Thoracic aorta (tissue), 2 donors: ENCODE results near the gene SLN. TPM values are rescaled to one million over a fixed set of nuclear protein-coding genes. Genes with fewer than 3 reads are reported as not detected.
A peak's percentile ranks its signal among the peaks of the same experiment; 100 is the strongest.

Source experiments
- ATAC-seq: fragments of 150-250 bp; one replicate; pipeline ENCODE4 v1.8.0; 2017; ENCODE audit warnings: low read depth; ENCODE audit not compliant: insufficient number of reproducible peaks, low FRiP score
- DNase-seq: peaks from one replicate; pipeline ENCODE4 v3.0.0-alpha.2; 2020; ENCODE audit warnings: low spot score
- H3K27ac ChIP-seq, 2 donors: fragments of 200-600 bp; sonication (generic); 1 replicate in 1 of 2; 2 replicates in 1 of 2; pipeline ENCODE4 v1.5.1; 2016; ENCODE audit warnings: mild to moderate bottlenecking in 2 of 2, moderate library complexity in 2 of 2
- H3K27me3 ChIP-seq: fragments of 200-600 bp; sonication (generic); replicated peaks from 2 replicates; pipeline ENCODE4 v1.6.0; 2016; ENCODE audit warnings: mild to moderate bottlenecking; ENCODE audit not compliant: insufficient read depth
- H3K36me3 ChIP-seq: fragments of 200-600 bp; sonication (generic); one replicate; pipeline ENCODE4 v1.5.1; 2016
- H3K4me1 ChIP-seq, 2 donors: fragments of 200-600 bp; sonication (generic); 1 replicate in 1 of 2; 2 replicates in 1 of 2; pipeline versions ENCODE4 v1.5.1 to v1.6.0; 2016; ENCODE audit warnings: low read depth in 2 of 2, mild to moderate bottlenecking in 1 of 2; ENCODE audit not compliant: control insufficient read depth in 1 of 2
- H3K4me3 ChIP-seq: fragments of 200-600 bp; sonication (generic); 2 replicates; pipeline ENCODE4 v1.5.1; 2016; ENCODE audit warnings: mild to moderate bottlenecking
- H3K9me3 ChIP-seq: fragments of 200-600 bp; sonication (generic); 2 replicates; pipeline ENCODE4 v1.5.1; 2016
- total RNA-seq, 2 donors: library from RNA; depleted of rRNA; stranded (reverse); fragments of >200 nt; gene quantifications; one replicate each; pipeline versions ENCODE4 v1.1.0 to v1.2.3, GENCODE V29; 2016
- TF ChIP-seq, protein P1 (sequence below): fragments of 200-600 bp; sonication (generic); IDR thresholded peaks from one replicate; pipeline ENCODE4 v1.5.1; 2019; ENCODE audit warnings: antibody characterized with exemption

The SLN gene
- total RNA-seq, 2 donors from 2014 or later = 1.2 TPM; not detected in 1

DNA sequence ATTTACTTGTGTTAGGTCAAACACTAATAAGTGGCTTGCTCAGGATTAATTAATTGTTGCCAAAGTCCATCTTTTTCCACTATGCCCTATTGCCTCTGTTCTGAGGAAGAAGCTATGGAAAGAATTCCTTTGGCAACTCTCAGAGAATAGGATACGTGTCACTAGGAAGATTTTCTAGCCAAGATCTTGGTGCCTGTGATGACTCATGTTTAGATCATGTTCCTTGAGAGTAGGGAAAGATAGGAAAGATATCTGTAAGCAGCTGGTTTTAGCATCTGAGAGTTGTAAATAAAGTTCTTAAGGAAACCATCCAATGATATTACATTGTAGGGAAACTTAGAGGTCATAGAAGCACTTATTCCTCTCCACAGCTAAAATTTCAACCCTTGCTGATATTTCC lies 15.7 kb downstream of the SLN start:
- no peak for ATAC-seq
- Histone ChIP-seq H3K9me3 (no peaks in the 10 kb centered on the region), H3K4me3 (no peak overlapping the region), H3K27ac (no peak overlapping the region), H3K4me1 (peaks cover 0 to 4% of the 10 kb centered on the region in 2 donors), H3K36me3 (no peaks in the 10 kb centered on the region), H3K27me3 (no peaks in the 10 kb centered on the region)
- TF ChIP-seq, protein P1, sequence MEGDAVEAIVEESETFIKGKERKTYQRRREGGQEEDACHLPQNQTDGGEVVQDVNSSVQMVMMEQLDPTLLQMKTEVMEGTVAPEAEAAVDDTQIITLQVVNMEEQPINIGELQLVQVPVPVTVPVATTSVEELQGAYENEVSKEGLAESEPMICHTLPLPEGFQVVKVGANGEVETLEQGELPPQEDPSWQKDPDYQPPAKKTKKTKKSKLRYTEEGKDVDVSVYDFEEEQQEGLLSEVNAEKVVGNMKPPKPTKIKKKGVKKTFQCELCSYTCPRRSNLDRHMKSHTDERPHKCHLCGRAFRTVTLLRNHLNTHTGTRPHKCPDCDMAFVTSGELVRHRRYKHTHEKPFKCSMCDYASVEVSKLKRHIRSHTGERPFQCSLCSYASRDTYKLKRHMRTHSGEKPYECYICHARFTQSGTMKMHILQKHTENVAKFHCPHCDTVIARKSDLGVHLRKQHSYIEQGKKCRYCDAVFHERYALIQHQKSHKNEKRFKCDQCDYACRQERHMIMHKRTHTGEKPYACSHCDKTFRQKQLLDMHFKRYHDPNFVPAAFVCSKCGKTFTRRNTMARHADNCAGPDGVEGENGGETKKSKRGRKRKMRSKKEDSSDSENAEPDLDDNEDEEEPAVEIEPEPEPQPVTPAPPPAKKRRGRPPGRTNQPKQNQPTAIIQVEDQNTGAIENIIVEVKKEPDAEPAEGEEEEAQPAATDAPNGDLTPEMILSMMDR = no peak
- no peak for DNase-seq

DNA sequence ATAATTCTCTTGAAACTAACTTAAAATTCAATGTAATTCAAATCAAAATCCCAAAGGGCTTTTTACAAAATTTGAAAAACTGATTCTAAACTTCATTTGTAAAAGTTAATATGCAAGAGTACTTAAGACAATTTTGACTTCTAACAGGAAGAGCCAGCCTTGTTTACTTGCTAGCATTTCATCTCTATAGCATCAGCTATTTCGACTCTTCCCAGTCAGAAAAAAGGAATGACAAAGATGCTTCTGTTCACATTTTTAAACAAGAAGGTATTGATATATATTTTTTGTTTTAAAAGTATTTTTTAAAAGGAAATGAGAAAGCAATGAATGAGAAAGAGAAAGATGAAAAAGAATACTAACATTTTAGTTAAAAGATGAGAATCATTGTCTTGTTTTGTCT lies 16.4 kb downstream of the SLN start:
- TF ChIP-seq, protein P1 = no peak
- no peak overlapping the region for H3K27ac ChIP-seq
- no peaks in the 10 kb centered on the region for H3K36me3 ChIP-seq
- H3K4me1 ChIP-seq = peaks cover 0 to 11% of the 10 kb centered on the region in 2 donors
- no peaks in the 10 kb centered on the region for H3K9me3 ChIP-seq
- ATAC-seq = no peak
- no peaks in the 10 kb centered on the region for H3K27me3 ChIP-seq
- H3K4me3 ChIP-seq = no peak overlapping the region
- no peak for DNase-seq

DNA sequence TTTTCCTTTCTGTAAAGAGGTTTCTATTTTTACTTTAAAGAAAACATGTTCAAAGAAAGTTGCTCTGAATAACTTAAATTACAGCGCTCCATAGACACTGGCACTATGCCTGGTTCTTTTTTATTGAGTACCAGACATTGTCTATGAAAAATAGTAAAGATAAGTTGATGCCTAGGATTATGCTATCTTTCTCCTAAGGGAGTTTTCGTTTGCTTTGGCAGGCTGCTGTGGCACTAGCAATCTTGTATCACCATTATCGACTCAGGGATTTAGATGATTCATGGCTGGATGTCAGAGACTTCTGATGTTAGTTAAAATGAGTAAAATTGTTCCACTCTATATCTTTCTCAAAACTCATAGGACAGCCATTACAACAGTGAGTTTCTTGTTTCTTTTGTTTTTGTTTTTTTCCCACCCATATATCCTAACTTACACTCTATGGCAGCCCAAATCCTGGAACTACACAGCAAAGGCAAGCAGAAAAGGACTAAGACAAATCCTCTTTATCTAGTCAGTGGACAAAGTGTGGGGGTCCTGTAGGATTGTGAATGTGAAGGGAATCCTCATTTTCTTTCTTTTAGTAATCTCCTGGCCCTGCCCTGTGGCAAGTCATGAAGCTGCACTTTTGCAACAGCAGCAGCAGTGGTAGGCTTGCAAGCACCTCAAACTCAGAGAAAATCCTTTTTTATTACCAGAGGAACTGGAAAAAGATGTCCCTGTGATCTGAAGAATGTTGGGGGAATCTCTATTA lies 20.7 kb downstream of the SLN start:
- no peak for ATAC-seq
- no peaks in the 10 kb centered on the region for H3K9me3 ChIP-seq
- no peak overlapping the region for H3K27ac ChIP-seq
- no peak for DNase-seq
- H3K27me3 ChIP-seq = no peaks in the 10 kb centered on the region
- H3K36me3 ChIP-seq = no peaks in the 10 kb centered on the region
- no peak overlapping the region for H3K4me3 ChIP-seq
- TF ChIP-seq, protein P1 = no peak
- H3K4me1 ChIP-seq = peaks cover 0 to 18% of the 10 kb centered on the region in 2 donors

DNA sequence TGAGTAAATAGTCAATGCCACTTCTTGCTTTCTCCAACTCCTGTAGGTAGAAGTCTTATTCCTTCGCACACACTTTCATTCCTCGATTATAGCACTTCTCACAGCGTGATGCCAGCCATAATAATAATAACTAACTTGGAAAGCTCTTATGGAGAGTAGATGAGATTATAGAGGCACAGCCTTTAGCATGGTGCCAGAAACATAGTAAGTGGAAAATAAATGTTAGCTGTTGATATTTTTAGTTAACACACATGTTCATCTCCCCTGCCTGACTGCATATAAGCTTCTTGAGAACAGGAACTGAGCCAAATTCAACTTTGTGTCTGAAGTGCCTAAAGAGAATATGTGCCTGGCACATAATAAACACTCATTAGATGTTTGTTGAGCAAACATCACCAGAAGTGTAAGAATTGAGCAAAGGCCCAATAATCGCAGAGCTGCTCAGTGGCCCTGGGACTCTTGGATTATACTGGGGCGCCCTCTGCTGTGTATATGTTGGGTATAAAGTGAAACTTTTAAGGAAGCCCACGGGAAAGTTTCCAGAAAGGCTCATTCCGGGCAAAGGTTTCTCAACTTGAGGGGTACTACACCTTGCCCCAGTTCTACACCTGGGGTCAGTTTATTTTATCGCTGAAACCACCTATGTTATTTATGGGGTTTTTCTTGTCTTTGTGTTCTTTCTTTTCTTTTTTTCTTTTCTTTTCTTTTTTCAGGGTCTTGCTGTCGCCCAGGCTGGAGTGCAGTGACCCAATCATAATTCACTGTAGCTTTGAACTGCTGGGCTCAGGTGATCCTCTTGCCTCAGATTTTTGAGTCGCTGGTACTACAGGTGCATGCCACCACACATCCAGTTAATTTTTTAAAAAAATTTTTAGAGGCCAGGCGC lies 22.3 kb downstream of the SLN start:
- Histone ChIP-seq H3K27me3 (no peaks in the 10 kb centered on the region), H3K4me1 (peaks cover 0 to 18% of the 10 kb centered on the region in 2 donors), H3K36me3 (no peaks in the 10 kb centered on the region), H3K4me3 (peak overlapping the region; percentile 15), H3K27ac (no peak overlapping the region), H3K9me3 (no peaks in the 10 kb centered on the region)
- ATAC-seq (peak; percentile 51), DNase-seq (peak; percentile 47)
- TF ChIP-seq, protein P1 = peak; percentile 50

DNA sequence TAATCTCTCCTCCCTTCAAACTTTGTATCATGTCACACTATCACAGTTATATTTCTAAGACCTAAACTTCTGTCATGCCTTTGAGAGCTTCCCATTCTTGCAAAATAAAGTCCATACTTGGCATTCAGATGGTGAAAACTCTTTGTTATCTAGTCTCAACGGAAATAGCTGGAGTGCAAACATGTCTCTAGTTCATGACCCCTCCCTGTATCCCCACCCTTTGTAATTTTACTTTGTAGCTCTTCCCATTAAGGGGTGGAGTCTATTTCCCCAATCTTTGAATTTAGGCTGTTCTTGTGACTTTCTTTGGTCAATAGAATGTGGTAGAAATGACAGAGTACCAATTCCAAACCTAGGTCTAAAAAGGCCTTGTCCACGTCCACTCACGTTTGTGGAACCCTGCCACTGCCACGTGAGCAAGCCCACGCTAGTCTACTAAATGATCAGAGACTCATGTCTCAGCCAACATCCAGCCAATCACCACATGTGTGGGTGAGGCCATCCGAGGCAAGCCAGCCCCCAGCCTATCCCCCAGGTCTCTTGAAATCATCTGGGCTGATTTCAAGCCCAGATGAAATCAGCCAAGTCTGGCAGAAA lies 23.4 kb downstream of the SLN start:
- ATAC-seq = no peak
- Histone ChIP-seq H3K36me3 (no peaks in the 10 kb centered on the region), H3K4me3 (no peak overlapping the region), H3K9me3 (no peaks in the 10 kb centered on the region), H3K27ac (no peak overlapping the region), H3K4me1 (peaks cover 0 to 18% of the 10 kb centered on the region in 2 donors), H3K27me3 (no peaks in the 10 kb centered on the region)
- DNase-seq = no peak
- TF ChIP-seq, protein P1 = no peak
